OCI-LY7 (cell line): ENCODE measurements around the gene GPRC5B. TPM values are rescaled to one million over a fixed set of nuclear protein-coding genes. Genes with fewer than 3 reads are reported as not detected.

Source experiments
- BruUV-seq: library from RNA; stranded (reverse); fragments of 400-500 nt; replicated peaks from 2 replicates; lab custom pipeline; 2021; lab: Mats Ljungman, UMichigan
- CTCF ChIA-PET: fragments of 300-600 bp; sonication (Branson Sonifier 250); formaldehyde crosslinking; loops from one replicate; lab custom pipeline; 2022; ENCODE audit warnings: antibody characterized with exemption; ENCODE audit not compliant: unreplicated experiment; lab: Charles Lee
- POLR2A ChIA-PET: fragments of 300-600 bp; sonication (Branson Sonifier 250); formaldehyde crosslinking; loops from one replicate; lab custom pipeline; 2022; ENCODE audit warnings: antibody characterized with exemption; lab: Charles Lee
- DNase-seq: peaks from one replicate; pipeline ENCODE4 v3.0.0-alpha.2; 2015; ENCODE audit warnings: low spot score
- H2AFZ ChIP-seq: fragments of 200-600 bp; sonication (generic), shearing (Covaris generic); 2 replicates; pipeline ENCODE4 v1.6.1; 2014; ENCODE audit warnings: mild to moderate bottlenecking, antibody characterized with exemption, low read length, moderate library complexity
- H3K27ac ChIP-seq: fragments of 200-600 bp; sonication (generic); 2 replicates; pipeline ENCODE4 v1.5.1; 2014; ENCODE audit warnings: mixed run types, low read depth, mild to moderate bottlenecking, moderate library complexity, low read length, inconsistent platforms; ENCODE audit not compliant: poor library complexity, severe bottlenecking
- H3K36me3 ChIP-seq: fragments of 200-600 bp; sonication (generic); 2 replicates; pipeline ENCODE4 v1.6.1; 2014; ENCODE audit warnings: mild to moderate bottlenecking, antibody characterized with exemption, low read length, moderate library complexity, mixed read lengths; ENCODE audit not compliant: insufficient read depth
- H3K4me1 ChIP-seq: fragments of 200-600 bp; sonication (generic); 2 replicates; pipeline ENCODE4 v1.5.1; 2014; ENCODE audit warnings: mild to moderate bottlenecking, low read length; ENCODE audit not compliant: insufficient read depth, poor library complexity, severe bottlenecking
- H3K4me2 ChIP-seq: fragments of 200-600 bp; sonication (generic); 2 replicates; pipeline ENCODE4 v1.6.1; 2014; ENCODE audit warnings: mild to moderate bottlenecking, low read length
- H3K4me3 ChIP-seq: fragments of 200-600 bp; sonication (generic); 2 replicates; pipeline ENCODE4 v1.5.1; 2014; ENCODE audit warnings: mild to moderate bottlenecking, low read depth, low read length; ENCODE audit not compliant: poor library complexity, severe bottlenecking
- H3K79me2 ChIP-seq: fragments of 200-600 bp; sonication (generic); 2 replicates; pipeline ENCODE4 v1.6.1; 2016; ENCODE audit warnings: low read depth, mild to moderate bottlenecking, low read length, moderate library complexity, mixed read lengths; ENCODE audit not compliant: insufficient read depth
- H3K9me2 ChIP-seq: fragments of 200-600 bp; sonication (generic); 2 replicates; pipeline ENCODE4 v1.6.1; 2016; ENCODE audit warnings: mild to moderate bottlenecking, low read length, mixed read lengths; ENCODE audit not compliant: insufficient read depth
- H3K9me3 ChIP-seq: fragments of 200-600 bp; sonication (generic); 2 replicates; pipeline ENCODE4 v1.6.1; 2014; ENCODE audit warnings: mild to moderate bottlenecking, mixed run types, low read length, mixed read lengths
- H4K20me1 ChIP-seq: fragments of 200-600 bp; sonication (generic); 2 replicates; pipeline ENCODE4 v1.6.1; 2014; ENCODE audit warnings: mild to moderate bottlenecking, antibody characterized with exemption, low read length, moderate library complexity, mixed read lengths; ENCODE audit not compliant: insufficient read depth
- CTCF ChIP-seq: fragments of 200-600 bp; sonication (generic); conservative IDR thresholded peaks from 2 replicates; pipeline ENCODE4 v1.5.1; 2014; ENCODE audit warnings: mild to moderate bottlenecking, antibody characterized with exemption, low read length, moderate library complexity, mixed read lengths
- EZH2phosphoT487 ChIP-seq: fragments of 200-600 bp; sonication (generic); IDR thresholded peaks from 2 replicates; pipeline ENCODE4 v1.6.1; 2018; ENCODE audit warnings: low read depth, borderline replicate concordance, mild to moderate bottlenecking, mixed run types, antibody characterized with exemption, low read length, moderate library complexity, mixed read lengths
- intact Hi-C: fragments of 100-400 bp; cut with micrococcal nuclease; formaldehyde crosslinking; loops from one replicate; pipeline ENCODE4 v1.10.0; 2022; ENCODE audit not compliant: unreplicated experiment
- total RNA-seq, 2 experiments: library from RNA; depleted of rRNA in 1 of 2; stranded (reverse); fragments of >200 nt in 1 of 2; shearing (Covaris generic) in 1 of 2; gene quantifications; 2 replicates each; pipeline ENCODE4 v1.2.3, GENCODE V29; 2014 to 2022

GPRC5B gene
- total RNA-seq, 2 experiments from 2014 or later: not detected

GRCh38 chr16:19858340-19859018 lies 26.2 kb downstream of the GPRC5B start:
- Histone ChIP-seq H3K36me3 (no peaks in the 10 kb centered on the region), H3K4me1 (no peaks in the 10 kb centered on the region), H2AFZ (no peak overlapping the region), H3K79me2 (no peaks in the 10 kb centered on the region), H3K9me3 (no peaks in the 10 kb centered on the region), H3K9me2 (no peaks in the 10 kb centered on the region), H3K4me2 (no peak overlapping the region), H3K27ac (no peak overlapping the region), H4K20me1 (no peaks in the 10 kb centered on the region), H3K4me3 (no peak overlapping the region)
- intact Hi-C loops: no loop called here
- TF ChIP-seq EZH2phosphoT487 (no peak), CTCF (no peak)
- ChIA-PET POLR2A (no interaction called here), CTCF (interaction anchor here (0.6 kb wide), 1 partner anchor 26 kb away, joined by 3 read pairs; no protein-coding TSS in a partner anchor)
- BruUV-seq: no TSS peak
- DNase-seq: no peak

- POLR2A ChIA-PET: no interaction called here
- TF ChIP-seq CTCF (no peak), EZH2phosphoT487 (no peak)
These were observed 26.9 kb downstream of the GPRC5B start for GRCh38 chr16:19857593-19858339.

More at GRCh38 chr16:19857593-19858339, 26.9 kb downstream of the GPRC5B start:
- Histone ChIP-seq H4K20me1 (no peaks in the 10 kb centered on the region), H3K4me2 (no peak overlapping the region), H3K36me3 (no peaks in the 10 kb centered on the region), H3K4me3 (no peak overlapping the region), H3K4me1 (no peaks in the 10 kb centered on the region), H3K9me2 (no peaks in the 10 kb centered on the region), H3K9me3 (no peaks in the 10 kb centered on the region), H3K27ac (no peak overlapping the region), H2AFZ (no peak overlapping the region), H3K79me2 (no peaks in the 10 kb centered on the region)
- intact Hi-C loops: no loop called here
- CTCF ChIA-PET: no interaction called here
- BruUV-seq: no TSS peak
- DNase-seq: no peak
